K562 (cell line): ENCODE measurements around the gene MBOAT1. TPM values are rescaled to one million over a fixed set of nuclear protein-coding genes. Genes with fewer than 3 reads are reported as not detected.

ENCODE experiments used
- ATAC-seq: fragments of 200-7000 bp; cut with Tn5 transposase; 3 replicates; pipeline ENCODE4 v1.9.1; 2020; ENCODE audit warnings: moderate library complexity
- BruUV-seq: library from RNA; stranded (reverse); fragments of 400-500 nt; replicated peaks from 2 replicates; lab custom pipeline; 2021; lab: Mats Ljungman, UMichigan
- CTCF ChIA-PET: fragments of 300-600 bp; formaldehyde crosslinking; extraction: SDS; loops from one replicate; lab custom pipeline; 2021; ENCODE audit warnings: low intra/inter-chr PET ratio; lab: Yijun Ruan, JAX
- POLR2A ChIA-PET: fragments of 300-600, 350-650 bp; sonication (Branson Sonifier 250); formaldehyde crosslinking; extraction: SDS; loops from one replicate; lab custom pipeline; 2021; ENCODE audit warnings: antibody characterized with exemption, inconsistent platforms; lab: Yijun Ruan, JAX
- DNase-seq, 4 experiments: peaks; one replicate each; pipeline versions ENCODE4 v3.0.0 to v3.0.0-alpha.2; 2011 to 2018; ENCODE audit warnings: low spot score in 3 of 4, mixed read lengths in 3 of 4; ENCODE audit errors: extremely low read depth in 1 of 4
- FAIRE-seq: peaks from 2 replicates; lab custom pipeline; 2011; peaks lifted over from hg19 to GRCh38; lab: Jason Lieb, UNC
- H2AFZ ChIP-seq: 2 replicates; pipeline ENCODE4 v1.6.0; 2011; ENCODE audit warnings: low read depth, low read length, control low read depth, inconsistent platforms
- H3K27ac ChIP-seq: fragments of 200-600 bp; 3 replicates; pipeline ENCODE4 v1.8.0; 2011; ENCODE audit warnings: low read depth, mild to moderate bottlenecking, control low read depth, inconsistent platforms, low read length, moderate library complexity, mixed read lengths; ENCODE audit errors: extremely low read depth
- H3K27me3 ChIP-seq, 2 experiments: fragments of 300-600 bp in 1 of 2; 2 replicates in 1 of 2; 3 replicates in 1 of 2; pipeline versions ENCODE4 v1.6.0 to v1.8.0; 2011; ENCODE audit warnings: inconsistent platforms in 2 of 2, low read length in 2 of 2, mild to moderate bottlenecking in 1 of 2, mixed read lengths in 1 of 2, moderate library complexity in 1 of 2; ENCODE audit not compliant: control insufficient read depth in 2 of 2, insufficient read depth in 2 of 2
- H3K36me3 ChIP-seq: fragments of 300-600 bp; 3 replicates; pipeline ENCODE4 v1.8.0; 2011; ENCODE audit warnings: mild to moderate bottlenecking, low read length, inconsistent platforms; ENCODE audit not compliant: control insufficient read depth, insufficient read depth
- H3K4me1 ChIP-seq, 2 experiments: fragments of 200-600 bp in 1 of 2; replicated peaks in 1 of 2; 2 replicates in 1 of 2; 3 replicates in 1 of 2; pipeline versions ENCODE4 v1.5.1 to v1.8.0; 2011; ENCODE audit warnings: inconsistent platforms in 2 of 2, low read length in 2 of 2, mild to moderate bottlenecking in 1 of 2, mixed read lengths in 1 of 2, moderate library complexity in 1 of 2; ENCODE audit not compliant: control insufficient read depth in 2 of 2, insufficient read depth in 2 of 2
- H3K4me2 ChIP-seq: 2 replicates; pipeline ENCODE4 v1.6.1; 2011; ENCODE audit warnings: low read length, control low read depth, inconsistent platforms, mixed read lengths; ENCODE audit not compliant: insufficient read depth
- H3K4me3 ChIP-seq: fragments of 200-600 bp; sonication (generic), shearing (Covaris generic); 2 replicates; pipeline ENCODE4 v1.5.1; 2016; ENCODE audit warnings: control low read depth, inconsistent platforms
- H3K79me2 ChIP-seq: fragments of 200-600 bp; 3 replicates; pipeline ENCODE4 v1.8.0; 2011; ENCODE audit warnings: low read length, inconsistent platforms; ENCODE audit not compliant: control insufficient read depth, insufficient read depth
- H3K9ac ChIP-seq, 2 experiments: 2 replicates each; pipeline versions ENCODE4 v1.6.0 to v1.6.1; 2011; ENCODE audit warnings: low read depth in 2 of 2, low read length in 2 of 2, control low read depth in 1 of 2, inconsistent platforms in 1 of 2, mild to moderate bottlenecking in 1 of 2, mixed read lengths in 1 of 2; ENCODE audit not compliant: insufficient read depth in 1 of 2
- H3K9me1 ChIP-seq: one replicate; pipeline ENCODE4 v1.6.0; 2011; ENCODE audit warnings: inconsistent platforms, mild to moderate bottlenecking, low read length, moderate library complexity; ENCODE audit not compliant: control insufficient read depth, insufficient read depth
- H3K9me3 ChIP-seq: replicated peaks from 2 replicates; pipeline ENCODE4 v1.5.1; 2011; ENCODE audit warnings: low read depth, low read length, inconsistent platforms; ENCODE audit not compliant: control insufficient read depth, insufficient read depth
- H4K20me1 ChIP-seq: replicated peaks from 2 replicates; pipeline ENCODE4 v1.6.1; 2011; ENCODE audit warnings: low read length, inconsistent platforms, mixed read lengths; ENCODE audit not compliant: control insufficient read depth, insufficient read depth
- LCOR ChIP-seq: sonication (generic); formaldehyde crosslinking; IDR thresholded peaks from 2 replicates; pipeline ENCODE4 v1.8.0; 2022; ENCODE audit warnings: mild to moderate bottlenecking, missing genetic modification reagents
- MYBL2 ChIP-seq, 2 experiments: fragments of 450-650 bp in 1 of 2; sonication (generic) in 1 of 2; formaldehyde crosslinking in 1 of 2; IDR thresholded peaks; 2 replicates each; pipeline versions ENCODE4 v1.6.1 to v1.8.1; 2017 to 2022; ENCODE audit warnings: borderline replicate concordance in 1 of 2, inconsistent platforms in 1 of 2, low read depth in 1 of 2, mild to moderate bottlenecking in 1 of 2, missing genetic modification reagents in 1 of 2, moderate library complexity in 1 of 2
- RBM25 ChIP-seq: fragments of 200-400 bp; formaldehyde crosslinking; IDR thresholded peaks from 2 replicates; pipeline ENCODE4 v1.6.1; 2018; ENCODE audit warnings: low read length, low read depth, moderate library complexity; ENCODE audit not compliant: severe bottlenecking
- RNF2 ChIP-seq: sonication (generic); IDR thresholded peaks from 2 replicates; pipeline ENCODE4 v1.6.1; 2016
- SUPT5H ChIP-seq: fragments of 450-650 bp; IDR thresholded peaks from 2 replicates; pipeline ENCODE4 v1.6.1; 2016
- XRCC4 ChIP-seq: IDR thresholded peaks from one replicate; pipeline ENCODE4 v1.6.1; 2011; ENCODE audit not compliant: insufficient read depth, insufficient read length; ENCODE audit errors: extremely low read depth
- ZNF134 ChIP-seq: fragments of 250-450 bp; sonication (Bioruptor Pico); conservative IDR thresholded peaks from 2 replicates; pipeline ENCODE4 v1.4.0; 2020
- WGBS: fragments of 100-300 bp; shearing (Covaris generic); methylation state at CpG from one replicate; pipeline ENCODE4 v1.1.6; 2016; ENCODE audit warnings: low coverage, mixed read lengths; ENCODE audit not compliant: insufficient coverage; ENCODE audit errors: missing lambda C conversion rate; 5-methylcytosine and 5-hydroxymethylcytosine counted together
- in situ Hi-C: fragments of 300-500 bp; cut with MboI; formaldehyde crosslinking; loops from 4 replicates; pipeline ENCODE4 v1.15.0; 2018; ENCODE audit warnings: inconsistent platforms, mixed read lengths
- intact Hi-C: fragments of 100-400 bp; cut with micrococcal nuclease; formaldehyde crosslinking; loops from 2 replicates; pipeline ENCODE4 v1.14.2; 2022
- polyA plus RNA-seq, 8 experiments: library from polyadenylated mRNA; depleted of rRNA in 4 of 8; stranded (reverse) in 5 of 8; unstranded in 3 of 8; fragments of >200 nt; fragmentation: Nextera tagmentation in 2 of 8; fragmentation: Illumina TruSeq in 1 of 8; extraction: Ambion mirVana in 2 of 8; extraction: Trizol in 1 of 8; gene quantifications; 2 replicates each; pipeline versions ENCODE4 v1.2.1 to v1.2.3, GENCODE V29; 2011 to 2014; ENCODE audit warnings: inconsistent platforms in 1 of 8, missing spikeins in 1 of 8
- total RNA-seq, 7 experiments: library from RNA; depleted of rRNA in 6 of 7; stranded (reverse); fragments of >200 nt in 6 of 7; fragmentation: Illumina TruSeq in 2 of 7; extraction: Trizol in 2 of 7; gene quantifications; 2 replicates each; pipeline versions ENCODE4 v1.2.1 to v1.2.3, GENCODE V29; 2011 to 2021; ENCODE audit warnings: low replicate concordance in 1 of 7
- TF ChIP-seq, protein P1 (sequence below): sonication (generic); formaldehyde crosslinking; IDR thresholded peaks from 2 replicates; pipeline ENCODE4 v1.8.1; 2023; ENCODE audit warnings: mild to moderate bottlenecking, missing genetic modification reagents
- TF ChIP-seq, protein P2 (sequence below): IDR thresholded peaks from 2 replicates; pipeline ENCODE4 v1.6.1; 2011; ENCODE audit warnings: borderline replicate concordance, low read depth, mild to moderate bottlenecking, moderate library complexity, low read length; ENCODE audit not compliant: insufficient read depth, poor library complexity, severe bottlenecking

Gene MBOAT1
- total and polyA plus RNA-seq, 9 of the 15 experiments (the other 6 are each of a cell fraction or from before 2014, with no cell fraction given), result 0.13 to 16.5 (median 10.3) TPM

DNA sequence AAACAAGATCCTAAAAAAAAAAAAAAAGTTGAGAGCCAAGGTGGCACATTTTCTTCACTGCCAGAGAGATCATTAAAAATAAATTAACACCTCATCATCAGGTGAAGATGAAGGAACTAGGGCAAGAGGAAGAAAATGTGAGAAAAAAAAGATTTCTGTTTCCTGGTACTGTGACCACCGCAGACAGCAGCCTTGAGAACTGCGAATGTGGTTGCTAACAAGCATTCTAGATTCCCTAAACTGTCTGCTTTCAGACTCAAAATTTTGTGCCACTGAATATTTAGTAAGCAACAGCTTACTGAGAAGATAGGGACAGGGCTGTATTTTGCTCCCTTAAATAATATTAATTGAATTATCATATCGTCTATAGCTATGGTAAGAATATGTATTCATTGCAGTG lies 24.1 kb upstream of the MBOAT1 start:
- no peak overlapping the region for H3K4me3 ChIP-seq
- no peaks in the 10 kb centered on the region for H3K79me2 ChIP-seq
- intact Hi-C loops, result no loop called here
- CTCF ChIA-PET, result no interaction called here
- no peak overlapping the region for H3K4me2 ChIP-seq
- no peak overlapping the region for H2AFZ ChIP-seq
- H3K4me1 ChIP-seq, result peaks cover 0 to 10% of the 10 kb centered on the region in 2 experiments; a peak in 3 of 5 replicates
- no peaks in the 10 kb centered on the region for H3K36me3 ChIP-seq
- H3K9me3 ChIP-seq, result no peaks in the 10 kb centered on the region
- no peak overlapping the region for H3K27ac ChIP-seq
- FAIRE-seq (no peak), ATAC-seq (no peak), DNase-seq (no peak)
- no peaks in the 10 kb centered on the region for H3K9me1 ChIP-seq
- 55% methylated on average over 3 of the region's 3 CpGs for whole genome bisulfite sequencing
- no peaks in the 10 kb centered on the region for H4K20me1 ChIP-seq
- in situ Hi-C loops, result no loop called here
- no peaks in the 10 kb centered on the region for H3K27me3 ChIP-seq
- no TSS peak for BruUV-seq
- TF ChIP-seq, protein P1, sequence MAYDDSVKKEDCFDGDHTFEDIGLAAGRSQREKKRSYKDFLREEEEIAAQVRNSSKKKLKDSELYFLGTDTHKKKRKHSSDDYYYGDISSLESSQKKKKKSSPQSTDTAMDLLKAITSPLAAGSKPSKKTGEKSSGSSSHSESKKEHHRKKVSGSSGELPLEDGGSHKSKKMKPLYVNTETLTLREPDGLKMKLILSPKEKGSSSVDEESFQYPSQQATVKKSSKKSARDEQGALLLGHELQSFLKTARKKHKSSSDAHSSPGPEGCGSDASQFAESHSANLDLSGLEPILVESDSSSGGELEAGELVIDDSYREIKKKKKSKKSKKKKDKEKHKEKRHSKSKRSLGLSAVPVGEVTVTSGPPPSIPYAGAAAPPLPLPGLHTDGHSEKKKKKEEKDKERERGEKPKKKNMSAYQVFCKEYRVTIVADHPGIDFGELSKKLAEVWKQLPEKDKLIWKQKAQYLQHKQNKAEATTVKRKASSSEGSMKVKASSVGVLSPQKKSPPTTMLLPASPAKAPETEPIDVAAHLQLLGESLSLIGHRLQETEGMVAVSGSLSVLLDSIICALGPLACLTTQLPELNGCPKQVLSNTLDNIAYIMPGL, result no peak
- no peak for TF ChIP-seq LCOR (CRISPR knock-in tag)
- TF ChIP-seq, protein P2, sequence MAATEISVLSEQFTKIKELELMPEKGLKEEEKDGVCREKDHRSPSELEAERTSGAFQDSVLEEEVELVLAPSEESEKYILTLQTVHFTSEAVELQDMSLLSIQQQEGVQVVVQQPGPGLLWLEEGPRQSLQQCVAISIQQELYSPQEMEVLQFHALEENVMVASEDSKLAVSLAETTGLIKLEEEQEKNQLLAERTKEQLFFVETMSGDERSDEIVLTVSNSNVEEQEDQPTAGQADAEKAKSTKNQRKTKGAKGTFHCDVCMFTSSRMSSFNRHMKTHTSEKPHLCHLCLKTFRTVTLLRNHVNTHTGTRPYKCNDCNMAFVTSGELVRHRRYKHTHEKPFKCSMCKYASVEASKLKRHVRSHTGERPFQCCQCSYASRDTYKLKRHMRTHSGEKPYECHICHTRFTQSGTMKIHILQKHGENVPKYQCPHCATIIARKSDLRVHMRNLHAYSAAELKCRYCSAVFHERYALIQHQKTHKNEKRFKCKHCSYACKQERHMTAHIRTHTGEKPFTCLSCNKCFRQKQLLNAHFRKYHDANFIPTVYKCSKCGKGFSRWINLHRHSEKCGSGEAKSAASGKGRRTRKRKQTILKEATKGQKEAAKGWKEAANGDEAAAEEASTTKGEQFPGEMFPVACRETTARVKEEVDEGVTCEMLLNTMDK, result no peak
- TF ChIP-seq RBM25, result no peak
- no peak for TF ChIP-seq RNF2
- TF ChIP-seq XRCC4, result no peak
- TF ChIP-seq ZNF134, result no peak
- TF ChIP-seq MYBL2 (IDR thresholded peaks at IDR 0.05; ENCODE audit: low read depth), result no peak
- no peak for TF ChIP-seq MYBL2 (CRISPR knock-in tag; IDR thresholded peaks at IDR 0.05; ENCODE audit: borderline replicate concordance)
- no peak for TF ChIP-seq SUPT5H
- POLR2A ChIA-PET, result no interaction called here
- H3K9ac ChIP-seq, result no peak overlapping the region
